H9 (cell line): Measurements from ENCODE around the gene FBRSL1. TPM values are rescaled to one million over a fixed set of nuclear protein-coding genes. Genes with fewer than 3 reads are reported as not detected.

Experiments used
- DNase-seq: peaks from one replicate; pipeline ENCODE4 v3.0.0-alpha.2; 2017
- H2AFZ ChIP-seq: one replicate; pipeline ENCODE4 v1.6.1; 2013; ENCODE audit warnings: mild to moderate bottlenecking, low read length, control low read depth, moderate library complexity
- H2AK5ac ChIP-seq: 2 replicates; pipeline ENCODE4 v1.6.1; 2013; ENCODE audit warnings: low read length, control low read depth, mixed read lengths; ENCODE audit not compliant: insufficient read length
- H2BK120ac ChIP-seq: one replicate; pipeline ENCODE4 v1.6.1; 2013; ENCODE audit warnings: low read depth, mild to moderate bottlenecking, low read length, control low read depth, inconsistent platforms; ENCODE audit not compliant: poor library complexity, severe bottlenecking
- H2BK12ac ChIP-seq: 2 replicates; pipeline ENCODE4 v1.6.1; 2013; ENCODE audit warnings: low read length, control low read depth, mixed read lengths, low read depth; ENCODE audit not compliant: insufficient read length
- H2BK15ac ChIP-seq: 2 replicates; pipeline ENCODE4 v1.6.1; 2013; ENCODE audit warnings: low read depth, low read length, control low read depth
- H2BK20ac ChIP-seq: one replicate; pipeline ENCODE4 v1.6.1; 2013; ENCODE audit warnings: low read depth, mild to moderate bottlenecking, low read length, control low read depth, inconsistent platforms; ENCODE audit not compliant: poor library complexity, severe bottlenecking
- H2BK5ac ChIP-seq: 2 replicates; pipeline ENCODE4 v1.6.1; 2013; ENCODE audit warnings: low read length, control low read depth, mixed read lengths; ENCODE audit not compliant: insufficient read length
- H3K14ac ChIP-seq: 2 replicates; pipeline ENCODE4 v1.6.1; 2013; ENCODE audit warnings: low read length, control low read depth; ENCODE audit not compliant: insufficient read depth
- H3K18ac ChIP-seq: 2 replicates; pipeline ENCODE4 v1.6.1; 2013; ENCODE audit warnings: low read depth, mild to moderate bottlenecking, mixed read lengths, low read length, control low read depth; ENCODE audit not compliant: insufficient read length
- H3K23ac ChIP-seq: 2 replicates; pipeline ENCODE4 v1.6.1; 2013; ENCODE audit warnings: low read length, control low read depth, mixed read lengths, low read depth; ENCODE audit not compliant: insufficient read length
- H3K23me2 ChIP-seq: 2 replicates; pipeline ENCODE4 v1.6.1; 2013; ENCODE audit warnings: low read depth, mild to moderate bottlenecking, mixed read lengths, low read length, control low read depth; ENCODE audit not compliant: insufficient read length, poor library complexity, severe bottlenecking
- H3K27ac ChIP-seq: 2 replicates; pipeline ENCODE4 v1.5.1; 2013; ENCODE audit warnings: low read length, control low read depth, mixed read lengths, low read depth; ENCODE audit not compliant: insufficient read length
- H3K27me3 ChIP-seq: 2 replicates; pipeline ENCODE4 v1.6.1; 2013; ENCODE audit warnings: low read length, control low read depth, inconsistent platforms; ENCODE audit not compliant: insufficient read depth
- H3K4ac ChIP-seq: 2 replicates; pipeline ENCODE4 v1.6.1; 2013; ENCODE audit warnings: low read depth, mild to moderate bottlenecking, control low read depth, inconsistent platforms, low read length, moderate library complexity
- H3K4me1 ChIP-seq: 2 replicates; pipeline ENCODE4 v1.6.1; 2013; ENCODE audit warnings: low read length, control low read depth, inconsistent platforms; ENCODE audit not compliant: insufficient read depth
- H3K4me2 ChIP-seq: 2 replicates; pipeline ENCODE4 v1.6.1; 2013; ENCODE audit warnings: low read length, control low read depth, mixed read lengths; ENCODE audit not compliant: insufficient read length, insufficient read depth
- H3K56ac ChIP-seq: 2 replicates; pipeline ENCODE4 v1.6.1; 2013; ENCODE audit warnings: low read depth, mild to moderate bottlenecking, mixed read lengths, low read length, control low read depth; ENCODE audit not compliant: insufficient read length
- H3K79me1 ChIP-seq: 2 replicates; pipeline ENCODE4 v1.6.1; 2013; ENCODE audit warnings: low read depth, mild to moderate bottlenecking, moderate library complexity, low read length, control low read depth, inconsistent platforms; ENCODE audit not compliant: insufficient read depth, poor library complexity, severe bottlenecking
- H3K79me2 ChIP-seq: 2 replicates; pipeline ENCODE4 v1.6.1; 2013; ENCODE audit warnings: low read length, control low read depth, inconsistent platforms; ENCODE audit not compliant: insufficient read depth
- H3K9ac ChIP-seq: 2 replicates; pipeline ENCODE4 v1.6.1; 2013; ENCODE audit warnings: low read length, control low read depth, mixed read lengths; ENCODE audit not compliant: insufficient read length; ENCODE audit errors: extremely low read depth
- H3K9me3 ChIP-seq: one replicate; pipeline ENCODE4 v1.6.1; 2013; ENCODE audit warnings: low read depth, low read length, inconsistent platforms; ENCODE audit not compliant: control insufficient read depth
- H3T11ph ChIP-seq: one replicate; pipeline ENCODE4 v1.6.1; 2013; ENCODE audit warnings: mild to moderate bottlenecking, low read length, control low read depth, inconsistent platforms
- H4K20me1 ChIP-seq: one replicate; pipeline ENCODE4 v1.6.1; 2013; ENCODE audit not compliant: control insufficient read depth, insufficient read length, insufficient read depth
- H4K5ac ChIP-seq: 2 replicates; pipeline ENCODE4 v1.6.1; 2013; ENCODE audit warnings: low read depth, mild to moderate bottlenecking, mixed read lengths, low read length, control low read depth; ENCODE audit not compliant: insufficient read length
- H4K8ac ChIP-seq: replicated peaks from 2 replicates; pipeline ENCODE4 v1.6.1; 2013; ENCODE audit warnings: low read length, control low read depth, mixed read lengths, low read depth; ENCODE audit not compliant: insufficient read length
- H4K91ac ChIP-seq: 2 replicates; pipeline ENCODE4 v1.6.1; 2013; ENCODE audit warnings: low read depth, mild to moderate bottlenecking, moderate library complexity, mixed read lengths, low read length, control low read depth; ENCODE audit not compliant: insufficient read length
- H3K27ac Mint-ChIP-seq, 3 experiments: 2 replicates in 2 of 3; 3 replicates in 1 of 3; pipeline ENCODE4 v1.8.0; 2020 to 2021; ENCODE audit warnings: mixed read lengths in 3 of 3, mild to moderate bottlenecking in 1 of 3, moderate library complexity in 1 of 3
- H3K27me3 Mint-ChIP-seq: 2 replicates; pipeline ENCODE4 v1.8.0; 2021; ENCODE audit warnings: low read depth, mild to moderate bottlenecking, moderate library complexity, mixed read lengths
- H3K36me3 Mint-ChIP-seq, 3 experiments: 2 replicates in 2 of 3; 3 replicates in 1 of 3; pipeline ENCODE4 v1.8.0; 2020 to 2021; ENCODE audit warnings: low read depth in 3 of 3, mixed read lengths in 3 of 3; ENCODE audit not compliant: insufficient read depth in 1 of 3
- H3K4me1 Mint-ChIP-seq, 2 experiments: 2 replicates each; pipeline ENCODE4 v1.8.0; 2020; ENCODE audit warnings: mixed read lengths in 2 of 2
- H3K4me3 Mint-ChIP-seq, 2 experiments: 2 replicates in 1 of 2; 3 replicates in 1 of 2; pipeline ENCODE4 v1.8.0; 2020 to 2021; ENCODE audit warnings: mild to moderate bottlenecking in 2 of 2, mixed read lengths in 2 of 2, moderate library complexity in 1 of 2
- H3K9me3 Mint-ChIP-seq, 2 experiments: 2 replicates in 1 of 2; 3 replicates in 1 of 2; pipeline ENCODE4 v1.8.0; 2020; ENCODE audit warnings: mild to moderate bottlenecking in 2 of 2, mixed read lengths in 2 of 2, moderate library complexity in 1 of 2
- CTCF ChIP-seq: fragments of 200-600 bp; sonication (generic); conservative IDR thresholded peaks from 3 replicates; pipeline ENCODE4 v1.8.0; 2021; ENCODE audit warnings: antibody characterized with exemption, mild to moderate bottlenecking
- WGBS: extraction: QIAGEN DNeasy Blood & Tissue Kit; methylation state at CpG from one replicate; pipeline ENCODE4 v1.1.7; 2013; ENCODE audit warnings: missing lambda C conversion rate, low lambda C conversion rate, mixed read lengths; ENCODE audit not compliant: insufficient read length; ENCODE audit errors: extremely low coverage; 5-methylcytosine and 5-hydroxymethylcytosine counted together
- total RNA-seq: library from RNA; stranded (reverse); gene quantifications from 2 replicates; pipeline ENCODE4 v1.2.1, GENCODE V29; 2021

FBRSL1 gene
- total RNA-seq, 1 experiment from 2014 or later: 90.8 TPM

- H3K4me3 Mint-ChIP-seq: peak overlapping the region; percentile 59 to 78
- H3K4ac ChIP-seq: no peak overlapping the region
- H4K5ac ChIP-seq: no peak overlapping the region
- H3K4me1 ChIP-seq: no peaks in the 10 kb centered on the region
- H2AK5ac ChIP-seq: no peak overlapping the region
- peaks cover 87% of the 10 kb centered on the region for H3K27me3 Mint-ChIP-seq
- H3K27ac ChIP-seq: no peak overlapping the region
- no peak overlapping the region for H2BK12ac ChIP-seq
- H3K79me2 ChIP-seq: no peaks in the 10 kb centered on the region
- H3K23ac ChIP-seq: no peak overlapping the region
- H3K36me3 Mint-ChIP-seq: peaks cover 0 to 2% (median 0%) of the 10 kb centered on the region in 3 experiments; a peak in 2 of 7 replicates
- H3K79me1 ChIP-seq: no peaks in the 10 kb centered on the region
- no peak overlapping the region for H3K56ac ChIP-seq
- H4K8ac ChIP-seq: no peak overlapping the region
- no peaks in the 10 kb centered on the region for H3K23me2 ChIP-seq
- H2BK5ac ChIP-seq: no peak overlapping the region
- no peak overlapping the region for H2AFZ ChIP-seq
- no peak overlapping the region for H2BK120ac ChIP-seq
- H3T11ph ChIP-seq: no peak overlapping the region
- no peaks in the 10 kb centered on the region for H4K20me1 ChIP-seq
- H4K91ac ChIP-seq: no peak overlapping the region
- WGBS: no CpG with 5 or more reads among the region's 43 CpGs
- H3K27ac Mint-ChIP-seq: peak overlapping the region in 1 of 3 experiments; percentile 80; a peak in 1 of 7 replicates
- peak; percentile 86 for DNase-seq
- H3K14ac ChIP-seq: peak overlapping the region; percentile 6; the same call in 1 of the 2 replicates
- no peak overlapping the region for H3K9ac ChIP-seq
- H3K9me3 Mint-ChIP-seq: no peaks in the 10 kb centered on the region
- TF ChIP-seq CTCF: no peak
- no peak overlapping the region for H2BK20ac ChIP-seq
- peaks cover 18% of the 10 kb centered on the region; the same call in 1 of the 2 replicates for H3K27me3 ChIP-seq
- H2BK15ac ChIP-seq: no peak overlapping the region
- H3K4me1 Mint-ChIP-seq: peaks cover 13 to 18% of the 10 kb centered on the region in 2 experiments
- no peaks in the 10 kb centered on the region for H3K9me3 ChIP-seq
- peak overlapping the region; percentile 37 for H3K4me2 ChIP-seq
- no peak overlapping the region for H3K18ac ChIP-seq
These were observed 60.3 kb downstream of the FBRSL1 start for GRCh38 chr12:132550014-132550802.
